Measurements from ENCODE around the gene MPL.

GRCh38 chr1:43351421-43352350 is 14.1 kb downstream of the MPL start:
- TF ChIP-seq CTCF (IDR thresholded peaks at IDR 0.05; ENCODE audit: insufficient read depth, low read length, poor library complexity, severe bottlenecking): no peak
- no peak for TF ChIP-seq EZH2phosphoT487 (conservative IDR thresholded peaks at IDR 0.05; ENCODE audit: low read length)

Measured in SU-DHL-6 (cell line).